Measurements from ENCODE around the gene KCNIP4. TPM values are rescaled to one million over a fixed set of nuclear protein-coding genes. Genes with fewer than 3 reads are reported as not detected.

The KCNIP4 gene
- total RNA-seq: not detected in 2 replicates

GRCh38 chr4:21948347-21949072 is at the start of gene KCNIP4:
TSS of gene KCNIP4 (minus strand) at chr4:21948772.

GRCh38 chr4:20700007-20700761 is 1248.4 kb downstream of the KCNIP4 start, which contains the start of gene PACRGL:
TSS of gene PACRGL (plus strand) at chr4:20700458. CDS start at chr4:20704482, 4,024 bp downstream.

Measured in vein endothelial cell (primary cell).